ENCODE measurements around the gene WWOX. TPM values are rescaled to one million over a fixed set of nuclear protein-coding genes. Genes with fewer than 3 reads are reported as not detected.

WWOX gene
- total and polyA plus RNA-seq, 4 donors = 5.4 to 61.5 (median 18.4) TPM

DNA sequence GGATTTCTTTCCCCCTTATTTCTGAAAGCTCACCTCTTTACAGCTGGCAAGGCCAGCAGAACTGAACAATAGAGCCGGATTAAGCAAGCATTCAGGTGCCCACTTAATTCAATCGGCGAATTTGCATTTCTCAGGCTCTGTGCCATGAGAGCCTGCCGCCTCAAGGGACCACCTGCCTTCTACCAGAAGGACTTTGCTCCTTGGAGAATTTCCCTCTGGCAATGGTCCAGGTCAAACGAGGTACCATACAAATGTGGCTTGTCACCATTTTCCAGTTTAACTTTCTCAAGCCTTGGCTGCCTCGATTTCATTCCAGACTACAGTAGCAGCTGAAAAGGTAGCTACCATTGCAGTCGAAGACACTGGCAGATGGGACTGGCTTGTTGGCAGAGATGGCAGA, 967.1 kb downstream of the WWOX start:
- Histone ChIP-seq H3K27ac (ENCODE audit: low read depth in 1 of 2, low read length in 1 of 2) (no peak overlapping the region), H3K9ac (ENCODE audit: insufficient read depth in 1 of 2, low read length in 2 of 2) (no peak overlapping the region), H3K9me3 (ENCODE audit: control insufficient read depth in 4 of 4, insufficient read depth in 3 of 4, low read length in 3 of 4) (peaks cover 0 to 5% (median 0%) of the 10 kb centered on the region in 4 donors), H3K4me3 (no peak overlapping the region), H3K4me1 (ENCODE audit: control insufficient read depth in 5 of 5, insufficient read depth in 5 of 5, low read length in 5 of 5) (peaks cover 2 to 37% (median 3%) of the 10 kb centered on the region in 5 donors), H3K27me3 (ENCODE audit: control insufficient read depth in 3 of 3, insufficient read depth in 3 of 3, low read length in 2 of 3) (no peaks in the 10 kb centered on the region), H3K36me3 (ENCODE audit: control insufficient read depth in 4 of 4, insufficient read depth in 4 of 4, low read length in 4 of 4) (no peaks in the 10 kb centered on the region)
- peak; percentile 44 to 74 (median 58) for DNase-seq
- TF ChIP-seq, protein P1, sequence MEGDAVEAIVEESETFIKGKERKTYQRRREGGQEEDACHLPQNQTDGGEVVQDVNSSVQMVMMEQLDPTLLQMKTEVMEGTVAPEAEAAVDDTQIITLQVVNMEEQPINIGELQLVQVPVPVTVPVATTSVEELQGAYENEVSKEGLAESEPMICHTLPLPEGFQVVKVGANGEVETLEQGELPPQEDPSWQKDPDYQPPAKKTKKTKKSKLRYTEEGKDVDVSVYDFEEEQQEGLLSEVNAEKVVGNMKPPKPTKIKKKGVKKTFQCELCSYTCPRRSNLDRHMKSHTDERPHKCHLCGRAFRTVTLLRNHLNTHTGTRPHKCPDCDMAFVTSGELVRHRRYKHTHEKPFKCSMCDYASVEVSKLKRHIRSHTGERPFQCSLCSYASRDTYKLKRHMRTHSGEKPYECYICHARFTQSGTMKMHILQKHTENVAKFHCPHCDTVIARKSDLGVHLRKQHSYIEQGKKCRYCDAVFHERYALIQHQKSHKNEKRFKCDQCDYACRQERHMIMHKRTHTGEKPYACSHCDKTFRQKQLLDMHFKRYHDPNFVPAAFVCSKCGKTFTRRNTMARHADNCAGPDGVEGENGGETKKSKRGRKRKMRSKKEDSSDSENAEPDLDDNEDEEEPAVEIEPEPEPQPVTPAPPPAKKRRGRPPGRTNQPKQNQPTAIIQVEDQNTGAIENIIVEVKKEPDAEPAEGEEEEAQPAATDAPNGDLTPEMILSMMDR (IDR thresholded peaks at IDR 0.05; ENCODE audit: control extremely low read depth, extremely low read depth) = no peak
- no peak for ATAC-seq (ENCODE audit: insufficient read depth, low FRiP score)
- 70 to 83% methylated on average over 7 of the region's 7 CpGs for WGBS, 2 donors

DNA sequence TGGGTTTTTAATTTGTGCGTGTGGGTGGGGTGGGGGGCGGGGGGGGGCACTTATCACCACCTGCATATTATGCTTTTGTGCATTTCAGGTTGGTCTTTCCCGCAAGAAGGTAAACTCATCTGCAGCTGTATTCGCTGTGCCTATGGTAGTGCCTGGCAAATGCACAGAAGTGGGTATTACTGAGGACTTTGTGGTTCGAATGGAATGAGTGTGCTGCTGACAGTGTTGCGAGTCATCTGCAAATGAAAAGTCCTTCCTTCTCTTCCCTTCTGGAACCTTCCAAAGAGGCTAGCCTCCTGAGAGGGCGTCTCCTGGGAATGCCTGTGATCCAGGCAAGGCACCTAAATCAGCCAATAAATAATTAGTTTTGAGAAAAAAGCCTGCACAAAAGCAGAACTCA, 968.1 kb downstream of the WWOX start:
- Histone ChIP-seq H3K9me3 (ENCODE audit: control insufficient read depth in 4 of 4, insufficient read depth in 3 of 4, low read length in 3 of 4) (peaks cover 0 to 5% (median 0%) of the 10 kb centered on the region in 4 donors), H3K4me3 (no peak overlapping the region), H3K27ac (ENCODE audit: low read depth in 1 of 2, low read length in 1 of 2) (no peak overlapping the region), H3K36me3 (ENCODE audit: control insufficient read depth in 4 of 4, insufficient read depth in 4 of 4, low read length in 4 of 4) (no peaks in the 10 kb centered on the region), H3K9ac (ENCODE audit: insufficient read depth in 1 of 2, low read length in 2 of 2) (no peak overlapping the region), H3K27me3 (ENCODE audit: control insufficient read depth in 3 of 3, insufficient read depth in 3 of 3, low read length in 2 of 3) (no peaks in the 10 kb centered on the region), H3K4me1 (ENCODE audit: control insufficient read depth in 5 of 5, insufficient read depth in 5 of 5, low read length in 5 of 5) (peaks cover 2 to 32% (median 5%) of the 10 kb centered on the region in 5 donors)
- 92 to 94% methylated on average over 7 of the region's 7 CpGs for WGBS, 2 donors
- ATAC-seq (ENCODE audit: insufficient read depth, low FRiP score) = no peak
- DNase-seq = no peak
- TF ChIP-seq, protein P1 (IDR thresholded peaks at IDR 0.05; ENCODE audit: control extremely low read depth, extremely low read depth) = no peak

DNA sequence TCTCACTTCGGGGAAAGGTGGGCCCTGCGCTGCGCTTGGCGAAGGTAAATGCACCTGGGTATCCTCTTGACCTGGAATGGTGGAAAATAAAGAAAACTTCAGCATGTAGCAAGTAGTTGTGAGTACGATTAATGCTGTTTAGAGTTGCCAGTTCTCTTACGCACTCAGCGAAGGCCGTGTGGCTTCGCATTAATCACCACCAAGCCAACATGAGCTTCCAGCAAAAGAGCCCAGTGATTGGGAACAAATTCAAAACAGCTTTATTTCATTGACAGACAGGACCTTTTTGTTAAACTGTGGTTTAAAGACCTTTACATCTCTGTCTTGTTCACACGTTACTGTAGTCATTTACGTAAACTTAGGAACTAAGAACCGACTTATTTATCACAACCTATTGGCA, 969.7 kb downstream of the WWOX start:
- no peak overlapping the region for H3K27ac ChIP-seq (ENCODE audit: low read depth in 1 of 2, low read length in 1 of 2)
- H3K9me3 ChIP-seq (ENCODE audit: control insufficient read depth in 4 of 4, insufficient read depth in 3 of 4, low read length in 3 of 4) = peaks cover 0 to 5% (median 0%) of the 10 kb centered on the region in 4 donors
- ATAC-seq (ENCODE audit: insufficient read depth, low FRiP score) = peak; percentile 9
- TF ChIP-seq, protein P1 (IDR thresholded peaks at IDR 0.05; ENCODE audit: control extremely low read depth, extremely low read depth) = no peak
- no peaks in the 10 kb centered on the region for H3K36me3 ChIP-seq (ENCODE audit: control insufficient read depth in 4 of 4, insufficient read depth in 4 of 4, low read length in 4 of 4)
- no peak overlapping the region for H3K4me3 ChIP-seq
- peaks cover 0 to 23% (median 5%) of the 10 kb centered on the region in 5 donors for H3K4me1 ChIP-seq (ENCODE audit: control insufficient read depth in 5 of 5, insufficient read depth in 5 of 5, low read length in 5 of 5)
- DNase-seq = peak in 1 of 3 donors; percentile 43
- H3K9ac ChIP-seq (ENCODE audit: insufficient read depth in 1 of 2, low read length in 2 of 2) = no peak overlapping the region
- WGBS, 2 donors = 87 to 92% methylated on average over 12 of the region's 12 CpGs
- H3K27me3 ChIP-seq (ENCODE audit: control insufficient read depth in 3 of 3, insufficient read depth in 3 of 3, low read length in 2 of 3) = no peaks in the 10 kb centered on the region

DNA sequence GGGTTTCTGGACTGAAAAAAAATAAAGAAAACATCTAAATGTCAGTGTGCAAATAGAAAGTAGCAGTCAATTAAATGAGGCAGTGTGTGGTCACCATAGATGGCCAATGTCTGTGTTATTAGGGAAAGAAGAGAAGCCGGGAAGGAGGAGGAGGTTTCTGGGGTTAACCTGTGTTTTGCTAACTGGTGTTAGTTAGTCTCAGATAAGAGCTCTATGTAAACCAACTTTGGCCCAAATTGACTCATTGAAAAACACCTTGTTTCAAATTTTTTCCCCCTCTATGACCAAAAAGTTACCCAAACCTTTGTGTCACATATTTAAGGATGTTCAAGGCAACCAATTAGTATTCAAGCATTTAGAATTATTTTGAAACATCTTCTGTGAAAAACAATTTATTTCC, 970.2 kb downstream of the WWOX start:
- ATAC-seq (ENCODE audit: insufficient read depth, low FRiP score) (no peak), DNase-seq (no peak)
- WGBS, 2 donors = 79 to 82% methylated on average over 1 of the region's 1 CpG
- no peak overlapping the region for H3K27ac ChIP-seq (ENCODE audit: low read depth in 1 of 2, low read length in 1 of 2)
- H3K4me3 ChIP-seq = no peak overlapping the region
- H3K9ac ChIP-seq (ENCODE audit: insufficient read depth in 1 of 2, low read length in 2 of 2) = no peak overlapping the region
- no peaks in the 10 kb centered on the region for H3K36me3 ChIP-seq (ENCODE audit: control insufficient read depth in 4 of 4, insufficient read depth in 4 of 4, low read length in 4 of 4)
- peaks cover 0 to 26% (median 5%) of the 10 kb centered on the region in 5 donors for H3K4me1 ChIP-seq (ENCODE audit: control insufficient read depth in 5 of 5, insufficient read depth in 5 of 5, low read length in 5 of 5)
- H3K9me3 ChIP-seq (ENCODE audit: control insufficient read depth in 4 of 4, insufficient read depth in 3 of 4, low read length in 3 of 4) = peaks cover 0 to 5% (median 0%) of the 10 kb centered on the region in 4 donors
- TF ChIP-seq, protein P1 (IDR thresholded peaks at IDR 0.05; ENCODE audit: control extremely low read depth, extremely low read depth) = no peak
- H3K27me3 ChIP-seq (ENCODE audit: control insufficient read depth in 3 of 3, insufficient read depth in 3 of 3, low read length in 2 of 3) = no peaks in the 10 kb centered on the region
